ENCODE data around the gene LRRC15.
A peak's percentile ranks its signal among the peaks of the same experiment; 100 is the strongest.

Gene LRRC15

GRCh38 chr3:194369522-194370279, at the start of gene LRRC15:
LRRC15 (minus strand) TSS chr3:194369743; CDS start chr3:194361043, 8,700 bp downstream.
- no peak for DNase-seq

- no peak for DNase-seq
Observed at GRCh38 chr3:194418671-194419070, 49.1 kb upstream of the LRRC15 start.

- DNase-seq, result peak in 1 of 2 experiments; percentile 37
Observed at GRCh38 chr3:194407423-194407822, 37.9 kb upstream of the LRRC15 start.

GRCh38 chr3:194405766-194406165, 36.2 kb upstream of the LRRC15 start:
- no peak for DNase-seq

GRCh38 chr3:194404365-194405140, 35.0 kb upstream of the LRRC15 start:
- no peak for DNase-seq

- DNase-seq, result no peak
Observed at GRCh38 chr3:194401868-194402329, 32.4 kb upstream of the LRRC15 start.

GRCh38 chr3:194401346-194401745, 31.8 kb upstream of the LRRC15 start:
- DNase-seq, result no peak

- no peak for DNase-seq
Observed at GRCh38 chr3:194399874-194400411, 30.4 kb upstream of the LRRC15 start.

- no peak for DNase-seq
Observed at GRCh38 chr3:194399166-194399565, 29.6 kb upstream of the LRRC15 start, which contains the start of gene GP5. GP5 (minus strand) TSS chr3:194399266; CDS start chr3:194398282, 984 bp downstream.

- DNase-seq, result peak; percentile 45 to 53
Observed at GRCh38 chr3:194397757-194398312, 28.3 kb upstream of the LRRC15 start.

GRCh38 chr3:194396859-194397756, 27.6 kb upstream of the LRRC15 start:
- peak; percentile 52 to 58 for DNase-seq

GRCh38 chr3:194396539-194396858, 27.0 kb upstream of the LRRC15 start:
- DNase-seq, result peak in 1 of 2 experiments; percentile 30

GRCh38 chr3:194395778-194396538, 26.4 kb upstream of the LRRC15 start:
- DNase-seq, result peak; percentile 68

- no peak for DNase-seq
Observed at GRCh38 chr3:194395212-194395611, 25.7 kb upstream of the LRRC15 start.

GRCh38 chr3:194392576-194392975, 23.0 kb upstream of the LRRC15 start:
- no peak for DNase-seq

GRCh38 chr3:194390835-194391234, 21.3 kb upstream of the LRRC15 start:
- DNase-seq, result no peak

- DNase-seq, result no peak
Observed at GRCh38 chr3:194389269-194389668, 19.7 kb upstream of the LRRC15 start.

- DNase-seq, result peak in 1 of 2 experiments; percentile 10
Observed at GRCh38 chr3:194387926-194388418, 18.4 kb upstream of the LRRC15 start.

GRCh38 chr3:194387276-194387675, 17.7 kb upstream of the LRRC15 start:
- DNase-seq, result peak in 1 of 2 experiments; percentile 2

GRCh38 chr3:194386648-194387047, 17.1 kb upstream of the LRRC15 start:
- DNase-seq, result no peak

GRCh38 chr3:194386066-194386465, 16.5 kb upstream of the LRRC15 start:
- no peak for DNase-seq
